Astrocyte (in vitro differentiated cells and primary cell): Measurements from ENCODE around the gene SPINT1.

Source experiments
- CTCF ChIP-seq: IDR thresholded peaks from 2 replicates; pipeline ENCODE4 v1.5.1; 2011; ENCODE audit warnings: low read depth, mild to moderate bottlenecking, inconsistent platforms, low read length, moderate library complexity; ENCODE audit not compliant: insufficient read depth
- EZH2 ChIP-seq: IDR thresholded peaks from 2 replicates; pipeline ENCODE4 v1.6.1; 2012; ENCODE audit warnings: mild to moderate bottlenecking, low read length, inconsistent platforms; ENCODE audit not compliant: insufficient read depth

- no peak for TF ChIP-seq EZH2
- no peak for TF ChIP-seq CTCF
These were observed 34.9 kb downstream of the SPINT1 start for GRCh38 chr15:40878785-40879184.
